OCI-M2 (cell line): ENCODE data around the gene HOXC6.
A peak's percentile ranks its signal among the peaks of the same experiment; 100 is the strongest.

Experiments
- DNase-seq: peaks from one replicate; lab custom pipeline; 2025; ENCODE audit not compliant: unreplicated experiment; lab: John Stamatoyannopoulos, UW

The HOXC6 gene

DNA sequence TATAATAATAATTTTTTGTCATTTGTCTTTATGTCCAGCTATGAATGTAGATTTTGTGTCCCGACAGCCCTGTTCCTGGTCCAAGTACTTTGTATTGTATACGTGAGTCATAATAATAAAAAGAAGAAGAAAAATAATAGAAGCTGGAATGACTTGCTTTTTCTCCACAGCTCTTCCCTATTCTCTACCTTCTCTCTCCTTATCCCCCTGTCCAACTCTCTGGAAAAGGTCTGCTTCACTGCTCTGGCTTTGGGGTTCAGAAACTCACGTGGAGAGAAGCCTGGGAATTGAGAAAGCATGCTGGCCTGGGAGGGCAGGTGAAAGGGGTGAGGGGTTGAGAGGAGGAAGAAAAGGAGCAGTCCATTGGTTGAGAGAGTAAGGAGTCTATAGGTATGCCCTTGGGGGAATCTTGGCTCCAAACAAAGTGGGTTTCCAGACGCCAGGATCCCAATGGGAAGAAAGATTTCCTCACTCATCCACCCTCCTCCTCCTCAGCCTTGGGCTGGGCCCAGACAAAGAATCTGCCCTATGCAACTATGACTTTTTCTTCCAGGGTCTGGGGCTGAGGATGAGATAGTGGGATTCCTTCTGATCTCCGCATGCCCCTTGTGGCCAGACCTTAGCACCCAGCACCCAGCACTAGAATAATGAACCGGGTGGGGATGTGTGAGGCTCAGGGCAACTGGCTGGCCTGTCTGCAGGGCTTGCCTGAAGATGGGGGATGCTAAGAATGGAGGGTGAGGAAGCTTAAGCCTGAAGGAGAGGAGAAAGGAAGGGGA lies 15.4 kb upstream of the HOXC6 start:
- DNase-seq: no peak

DNA sequence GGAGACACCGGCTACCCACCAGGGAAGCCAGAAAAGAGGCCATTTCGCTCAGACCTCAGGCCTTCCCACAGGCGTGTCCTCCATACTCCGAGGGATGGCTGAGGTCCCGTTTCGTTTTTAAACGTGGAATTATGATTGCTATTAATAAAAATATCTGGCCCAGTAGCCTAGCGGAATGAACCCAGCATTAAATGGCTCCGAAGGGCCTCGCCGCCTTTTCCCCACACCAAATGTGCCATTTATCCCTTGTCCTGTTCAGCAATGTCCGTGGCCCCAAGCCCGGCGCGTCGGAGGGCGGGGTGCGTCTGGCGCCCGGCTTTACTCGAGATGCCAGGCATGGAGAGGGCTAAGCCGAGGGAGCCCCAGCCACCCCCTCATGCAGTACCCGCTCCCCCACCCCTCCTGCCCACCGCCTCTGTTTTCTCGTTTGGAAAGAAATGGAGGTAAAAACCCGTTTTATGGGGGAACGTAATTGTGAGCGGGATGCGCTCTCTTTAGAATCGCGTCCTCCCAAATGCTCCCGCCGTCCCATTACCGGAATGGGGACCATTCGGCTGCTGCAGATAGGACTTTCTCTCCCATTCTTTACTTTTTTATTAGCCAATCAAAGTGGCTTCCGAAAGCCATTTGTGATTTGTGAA lies 13.7 kb upstream of the HOXC6 start:
- DNase-seq: no peak

GRCh38 chr12:54015018-54015931 lies 13.0 kb upstream of the HOXC6 start:
- DNase-seq: no peak

DNA sequence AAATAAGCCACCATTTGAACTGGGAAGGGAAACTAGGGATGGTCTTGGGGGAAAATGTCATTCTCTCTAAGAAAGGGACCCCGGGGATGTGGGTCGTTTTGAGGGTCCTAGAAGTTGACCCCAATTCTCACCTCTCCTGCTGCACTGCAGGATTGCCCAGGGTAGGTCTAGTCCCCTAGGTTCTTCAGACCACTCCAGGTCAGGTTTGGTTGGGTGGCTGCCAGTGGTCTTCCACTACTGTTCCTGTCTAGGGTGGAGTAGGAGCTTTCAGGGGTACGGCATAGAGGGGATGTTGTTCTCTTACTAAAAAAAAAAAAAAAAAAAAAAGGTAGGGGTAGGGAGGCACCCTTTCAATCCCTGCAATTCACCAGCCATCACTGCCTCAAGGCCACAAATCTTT lies 12.2 kb upstream of the HOXC6 start:
- DNase-seq: no peak

DNA sequence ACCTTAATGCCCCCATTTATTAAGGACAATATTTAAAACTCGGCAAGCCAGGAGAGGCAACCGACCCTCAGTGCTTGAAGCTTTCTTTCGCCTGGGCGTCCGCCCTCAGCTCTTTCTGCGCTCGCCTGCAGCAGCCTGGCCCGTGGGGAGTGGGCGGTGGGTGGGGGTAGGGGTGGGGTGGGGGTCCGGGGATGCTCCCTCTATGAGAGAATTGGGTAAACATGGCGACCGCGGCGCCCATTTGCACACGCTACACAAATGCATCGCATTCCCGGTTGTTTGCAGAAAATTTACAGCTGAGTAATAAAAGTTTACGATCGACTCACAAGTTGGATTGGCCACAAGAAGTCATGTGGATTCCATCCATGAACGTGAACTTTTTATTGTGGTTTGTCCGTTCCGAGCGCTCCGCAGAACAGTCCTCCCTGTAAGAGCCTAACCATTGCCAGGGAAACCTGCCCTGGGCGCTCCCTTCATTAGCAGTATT lies 11.7 kb upstream of the HOXC6 start:
- DNase-seq: no peak

- no peak for DNase-seq
Observed at GRCh38 chr12:54017027-54017788, 11.0 kb upstream of the HOXC6 start.

DNA sequence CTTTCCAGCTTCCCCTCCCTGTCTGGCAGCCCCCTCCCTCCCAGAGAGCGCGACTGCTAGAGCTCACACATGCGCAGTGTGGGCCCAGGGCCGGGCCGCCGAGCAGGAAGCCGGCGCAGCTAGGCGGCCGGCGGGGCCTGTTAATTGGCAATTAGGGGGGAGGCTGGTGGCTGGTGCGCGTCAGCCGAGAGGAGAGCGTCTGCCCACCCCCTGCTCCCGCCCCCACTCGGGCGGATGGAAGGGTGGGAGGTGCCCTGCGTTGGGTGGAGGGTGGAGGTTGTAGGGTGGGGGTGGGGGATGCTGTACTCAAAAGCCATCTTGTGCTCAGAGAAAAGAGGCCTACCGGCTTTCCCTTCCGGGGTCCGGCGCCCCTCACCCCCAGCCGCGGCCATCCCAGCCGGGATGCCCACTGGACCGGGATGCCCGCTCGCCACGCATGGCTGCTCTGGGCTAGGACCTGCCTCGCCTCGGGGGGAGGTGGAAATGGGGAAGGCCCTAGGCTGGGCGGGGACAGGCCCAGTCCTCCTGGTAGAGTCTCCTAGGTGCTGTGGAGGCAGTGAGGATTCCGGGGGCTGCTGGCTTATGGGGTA lies 10.3 kb upstream of the HOXC6 start:
- DNase-seq: peak; percentile 46

GRCh38 chr12:54018468-54018984 lies 9.7 kb upstream of the HOXC6 start:
- no peak for DNase-seq

DNA sequence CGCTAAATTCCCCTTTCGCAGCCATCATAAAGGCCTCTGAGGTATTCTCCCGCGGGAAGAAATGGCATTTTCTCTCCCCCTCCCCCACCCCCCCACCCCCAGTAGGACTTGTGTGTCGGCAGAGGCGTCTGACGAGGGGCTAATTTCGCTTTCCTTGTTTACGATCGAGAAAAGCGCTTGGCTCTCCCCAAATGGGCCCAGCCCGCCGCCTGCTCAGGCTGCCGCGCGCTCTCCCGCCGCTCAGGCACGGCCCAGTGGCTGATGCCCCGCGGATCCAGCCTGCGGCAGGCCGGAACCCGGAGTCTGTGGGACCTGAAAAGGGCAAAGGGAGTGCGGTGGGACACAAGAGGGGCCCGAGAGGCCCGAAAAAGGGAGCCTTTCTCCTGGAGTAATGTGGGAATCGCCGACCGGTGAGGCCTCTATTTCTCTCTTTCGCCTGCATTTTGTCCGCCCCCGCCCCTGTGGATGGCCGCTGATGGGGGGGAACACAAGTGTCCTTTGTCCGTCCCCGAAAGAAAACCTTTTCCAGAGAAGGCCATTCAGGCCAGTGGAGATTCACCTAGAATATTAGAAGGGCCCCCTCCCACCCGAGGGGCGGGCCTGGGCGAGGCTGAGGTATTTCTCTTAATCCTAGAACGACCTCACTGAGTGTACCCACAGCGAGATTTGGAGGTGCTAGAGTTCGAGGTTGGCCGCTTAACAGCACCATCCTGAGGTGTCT lies 9.0 kb upstream of the HOXC6 start:
- no peak for DNase-seq

DNA sequence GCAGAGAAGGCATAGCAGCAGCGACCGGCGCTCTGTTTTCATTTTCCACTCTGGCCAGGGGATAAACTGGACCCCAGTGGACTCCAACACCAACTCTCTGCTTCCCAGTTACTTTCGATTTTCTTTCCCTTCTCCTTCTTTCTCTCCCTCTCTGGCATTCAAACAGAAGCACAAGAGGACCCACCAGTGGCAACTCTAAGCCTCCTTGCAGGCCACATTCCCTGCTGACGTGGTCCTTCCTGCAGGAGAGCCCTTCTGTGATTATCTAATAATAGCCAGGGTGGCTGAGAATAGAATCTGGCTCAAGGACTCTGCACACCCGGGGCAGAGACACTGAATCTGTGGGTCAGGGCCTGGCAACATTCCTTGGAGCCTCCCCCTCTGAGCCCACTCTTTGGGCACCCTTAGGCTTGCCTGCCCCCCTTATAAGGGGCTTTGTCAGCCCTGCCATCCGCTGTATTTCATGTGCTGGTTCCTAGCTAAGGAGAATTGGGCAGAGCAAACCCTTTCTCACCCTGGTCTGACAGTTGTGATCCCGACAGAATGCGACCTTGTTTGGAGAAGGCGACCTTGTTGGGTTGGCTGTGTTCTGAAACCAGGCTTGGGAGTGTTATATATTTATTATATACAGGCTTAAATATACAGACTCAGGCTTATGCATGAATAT lies 8.2 kb upstream of the HOXC6 start:
- DNase-seq: no peak

DNA sequence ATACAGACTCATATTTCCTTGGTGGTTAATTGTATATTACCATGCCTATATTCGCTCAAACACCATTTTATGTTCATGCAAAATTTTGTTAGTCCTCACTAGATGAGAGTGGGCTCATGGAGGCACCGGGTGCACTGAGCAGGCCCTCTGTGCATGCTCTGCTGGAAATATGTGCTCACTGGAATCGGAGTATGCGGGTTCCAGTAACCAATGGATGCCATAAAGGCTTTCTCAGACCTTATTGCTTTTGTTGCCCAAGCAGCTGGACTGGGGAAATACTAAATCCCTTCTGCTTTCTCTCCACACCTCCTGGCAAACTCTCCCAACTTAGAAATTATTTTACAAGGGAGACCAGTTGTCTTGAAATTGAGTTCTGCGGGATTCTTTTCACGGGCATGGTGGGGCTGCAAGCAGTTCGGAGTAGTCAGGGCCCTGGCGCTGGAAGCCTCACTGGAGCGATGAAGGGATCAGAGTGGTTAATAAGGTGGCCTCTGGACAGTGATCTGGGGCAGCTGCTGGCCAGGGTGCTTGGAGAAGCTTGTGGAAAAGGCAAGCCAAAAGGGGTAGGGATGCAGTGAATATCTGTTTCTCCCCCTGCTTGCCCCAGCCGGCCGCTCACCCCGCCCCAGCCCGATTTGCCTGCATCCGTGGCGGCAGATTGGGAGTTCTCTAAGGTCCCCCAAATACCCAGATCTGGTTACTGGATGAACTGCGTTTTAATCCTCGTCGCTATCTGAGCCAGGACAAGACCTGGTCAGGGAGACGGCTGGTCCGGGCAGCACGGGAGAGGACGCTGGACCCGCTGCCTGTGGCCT lies 7.4 kb upstream of the HOXC6 start:
- DNase-seq: no peak

GRCh38 chr12:54021432-54022013 lies 6.7 kb upstream of the HOXC6 start:
- no peak for DNase-seq

DNA sequence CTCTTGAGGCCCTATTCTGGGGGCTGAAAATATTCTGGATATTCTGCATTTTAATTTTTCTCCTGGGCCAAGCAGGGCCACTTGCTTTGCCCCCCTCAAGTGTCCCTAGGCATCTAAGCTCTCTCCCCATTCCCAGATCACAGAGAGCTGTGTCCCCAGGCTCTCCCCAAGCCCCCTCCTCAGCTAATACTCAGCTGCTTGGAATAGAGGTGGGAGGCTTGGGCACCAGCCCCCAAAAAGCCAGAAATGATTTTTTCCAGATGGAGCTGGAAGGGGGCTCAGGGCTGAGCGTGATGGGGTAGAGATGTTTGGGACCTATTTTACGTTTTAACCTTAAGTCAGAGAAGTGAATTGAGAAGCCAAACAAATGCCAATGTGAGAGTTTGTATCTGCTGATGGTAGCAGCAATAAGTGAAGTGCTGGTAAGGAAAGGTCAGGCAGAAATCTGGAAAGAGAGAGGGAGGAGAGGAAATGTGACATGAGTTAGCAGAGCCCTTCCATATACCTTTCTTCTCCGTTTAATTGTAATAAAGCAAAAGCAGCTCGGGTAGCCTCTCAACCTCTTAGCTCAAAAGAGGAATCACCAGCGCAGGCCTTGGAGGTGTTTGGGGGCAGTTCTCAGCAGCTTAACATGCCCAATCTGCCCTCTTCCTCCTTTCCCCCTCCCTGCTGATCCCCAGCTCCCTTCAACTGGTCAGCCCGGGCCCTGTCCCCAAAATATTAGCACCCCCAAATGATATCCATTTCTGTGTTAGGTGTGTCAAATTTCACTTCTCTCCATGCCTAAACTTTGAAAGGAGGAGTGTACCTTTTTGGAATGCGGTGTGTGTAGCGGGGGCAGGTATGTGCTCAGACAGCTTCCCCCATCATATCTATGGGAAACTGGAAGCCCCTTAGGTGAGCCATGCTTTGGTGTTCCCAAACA lies 5.0 kb upstream of the HOXC6 start:
- no peak for DNase-seq

DNA sequence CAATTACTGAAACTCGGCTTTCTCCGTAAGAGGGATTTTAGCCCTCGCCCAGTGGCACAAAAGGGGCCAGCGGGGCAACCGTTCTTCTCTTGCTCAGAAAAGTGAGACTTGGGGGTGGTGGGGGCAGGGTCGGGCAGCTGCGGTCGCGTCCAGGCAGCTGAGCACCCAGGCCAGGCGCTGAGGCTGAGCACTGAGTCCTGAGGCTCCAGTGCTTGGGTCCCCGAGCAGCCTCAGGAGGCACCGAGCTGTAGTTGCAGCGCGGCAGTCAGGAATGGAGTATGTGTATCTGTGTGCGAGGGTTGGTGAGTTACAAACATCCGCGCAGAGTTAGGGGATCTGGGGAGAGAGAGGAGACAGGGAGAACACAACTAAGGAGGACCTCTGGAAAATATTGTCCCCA lies 4.1 kb upstream of the HOXC6 start:
- DNase-seq: no peak

DNA sequence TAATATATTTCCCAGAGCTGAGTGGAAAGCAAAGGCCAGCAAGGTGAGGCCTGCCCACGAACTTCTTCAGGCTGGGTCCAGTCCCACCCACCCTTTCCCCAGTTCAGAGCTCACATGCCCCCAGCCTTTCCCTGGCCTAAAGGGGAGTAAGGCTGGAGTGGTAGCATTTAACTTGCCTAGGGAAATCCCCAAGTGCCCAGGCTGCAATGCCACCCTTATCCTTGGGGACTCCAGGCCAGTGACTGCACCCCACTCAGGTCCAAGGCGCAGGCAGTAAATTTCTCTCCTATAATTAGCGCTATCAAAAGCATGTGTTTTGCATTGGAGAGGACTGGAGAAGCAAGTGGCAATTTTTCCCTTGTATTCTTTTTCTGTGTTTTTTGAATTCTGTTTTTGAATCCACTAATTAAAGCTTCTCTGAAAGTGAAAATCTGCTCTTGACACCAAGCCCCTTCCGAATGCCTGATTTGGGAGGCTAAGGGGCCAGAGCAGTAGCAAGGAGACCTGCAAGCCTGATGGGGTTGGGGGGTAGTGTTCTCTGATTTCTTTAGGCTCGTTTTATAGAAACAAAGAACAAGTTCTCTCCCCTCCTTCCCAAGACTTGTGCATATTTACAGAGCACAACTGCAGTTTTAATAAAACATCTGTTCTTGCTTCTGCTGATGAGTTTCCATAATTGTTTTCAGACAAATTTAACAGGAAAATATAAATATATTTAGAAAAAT lies 3.5 kb upstream of the HOXC6 start:
- DNase-seq: no peak
